Neural progenitor cell (in vitro differentiated cells): ENCODE results near the gene TRRAP. TPM values are rescaled to one million over a fixed set of nuclear protein-coding genes. Genes with fewer than 3 reads are reported as not detected.

Experiments used
- DNase-seq: peaks from one replicate; pipeline ENCODE4 v3.0.0-alpha.2; 2016; ENCODE audit warnings: low spot score
- H2AFZ ChIP-seq: fragments of 200-600 bp; sonication (generic); replicated peaks from 2 replicates; pipeline ENCODE4 v1.6.1; 2016; ENCODE audit warnings: antibody characterized with exemption
- H3F3A ChIP-seq: fragments of 200-600 bp; sonication (generic); 2 replicates; pipeline ENCODE4 v1.6.1; 2016; ENCODE audit warnings: antibody characterized with exemption, low read depth
- H3K27ac ChIP-seq: fragments of 200-600 bp; sonication (generic); 2 replicates; pipeline ENCODE4 v1.5.1; 2016; ENCODE audit warnings: mild to moderate bottlenecking
- H3K27me3 ChIP-seq: fragments of 200-600 bp; sonication (generic); 2 replicates; pipeline ENCODE4 v1.6.1; 2016; ENCODE audit warnings: mild to moderate bottlenecking, moderate library complexity
- H3K36me3 ChIP-seq: fragments of 200-600 bp; sonication (generic); 2 replicates; pipeline ENCODE4 v1.5.1; 2016
- H3K4me1 ChIP-seq: fragments of 200-600 bp; sonication (generic); 2 replicates; pipeline ENCODE4 v1.6.1; 2016; ENCODE audit warnings: mixed run types
- H3K4me2 ChIP-seq: fragments of 200-600 bp; sonication (generic); 2 replicates; pipeline ENCODE4 v1.6.1; 2016
- H3K4me3 ChIP-seq: fragments of 200-600 bp; sonication (generic); 2 replicates; pipeline ENCODE4 v1.5.1; 2016
- H3K79me2 ChIP-seq: fragments of 200-600 bp; sonication (generic); 2 replicates; pipeline ENCODE4 v1.6.1; 2016; ENCODE audit warnings: low read depth
- H3K9ac ChIP-seq: fragments of 200-600 bp; sonication (generic); 2 replicates; pipeline ENCODE4 v1.6.1; 2016
- H3K9me3 ChIP-seq: fragments of 200-600 bp; sonication (generic); 2 replicates; pipeline ENCODE4 v1.5.1; 2016; ENCODE audit warnings: low read depth
- H4K20me1 ChIP-seq: fragments of 200-600 bp; sonication (generic); 2 replicates; pipeline ENCODE4 v1.6.1; 2016; ENCODE audit warnings: low read depth
- H3K27ac Mint-ChIP-seq: 3 replicates; pipeline ENCODE4 v1.8.0; 2021; ENCODE audit warnings: mixed read lengths
- H3K27me3 Mint-ChIP-seq: 2 replicates; pipeline ENCODE4 v1.8.0; 2022; ENCODE audit warnings: low read depth, mild to moderate bottlenecking, inconsistent platforms, moderate library complexity, mixed read lengths; ENCODE audit not compliant: insufficient read depth
- H3K36me3 Mint-ChIP-seq: 3 replicates; pipeline ENCODE4 v1.8.0; 2021; ENCODE audit warnings: mixed read lengths
- H3K4me1 Mint-ChIP-seq: 3 replicates; pipeline ENCODE4 v1.8.0; 2021; ENCODE audit warnings: mixed read lengths
- H3K4me3 Mint-ChIP-seq: 3 replicates; pipeline ENCODE4 v1.8.0; 2021; ENCODE audit warnings: mild to moderate bottlenecking, moderate library complexity, mixed read lengths
- H3K9me3 Mint-ChIP-seq: 3 replicates; pipeline ENCODE4 v1.8.0; 2020; ENCODE audit warnings: mixed read lengths
- CTCF ChIP-seq: fragments of 200-600 bp; sonication (generic); IDR thresholded peaks from 2 replicates; pipeline ENCODE4 v1.5.1; 2017; ENCODE audit warnings: antibody characterized with exemption, mild to moderate bottlenecking
- EZH2 ChIP-seq: fragments of 200-600 bp; sonication (generic); IDR thresholded peaks from 2 replicates; pipeline ENCODE4 v1.6.1; 2017; ENCODE audit warnings: antibody characterized with exemption, mild to moderate bottlenecking, moderate library complexity
- EZH2phosphoT487 ChIP-seq: fragments of 200-600 bp; sonication (generic); IDR thresholded peaks from 2 replicates; pipeline ENCODE4 v1.6.1; 2017; ENCODE audit warnings: antibody characterized with exemption
- total RNA-seq: library from RNA; depleted of rRNA; stranded (reverse); fragments of >200 nt; gene quantifications from 2 replicates; pipeline ENCODE4 v1.2.3, GENCODE V29; 2015; ENCODE audit warnings: low replicate concordance

The TRRAP gene
- total RNA-seq, 1 donor from 2014 or later, result 19.9 TPM

- Mint-ChIP-seq H3K9me3 (no peaks in the 10 kb centered on the region), H3K36me3 (peaks cover 27% of the 10 kb centered on the region), H3K4me1 (peaks cover 2% of the 10 kb centered on the region), H3K27ac (no peak overlapping the region), H3K4me3 (no peak overlapping the region), H3K27me3 (peaks cover 8% of the 10 kb centered on the region)
- Histone ChIP-seq H4K20me1 (peaks cover 15% of the 10 kb centered on the region), H2AFZ (no peak overlapping the region), H3K27ac (no peak overlapping the region), H3K9me3 (no peaks in the 10 kb centered on the region), H3K9ac (no peak overlapping the region), H3K79me2 (no peaks in the 10 kb centered on the region), H3K36me3 (peaks cover 4% of the 10 kb centered on the region), H3K4me1 (no peaks in the 10 kb centered on the region), H3K27me3 (no peaks in the 10 kb centered on the region), H3F3A (peaks cover 8% of the 10 kb centered on the region), H3K4me3 (no peak overlapping the region), H3K4me2 (no peak overlapping the region)
- TF ChIP-seq EZH2phosphoT487, result no peak
- no peak for TF ChIP-seq CTCF
- TF ChIP-seq EZH2, result no peak
- no peak for DNase-seq
Measured at GRCh38 chr7:99037327-99037940, 159.1 kb downstream of the TRRAP start.

GRCh38 chr7:99038086-99038855, 159.9 kb downstream of the TRRAP start:
- H3K4me2 ChIP-seq, result no peak overlapping the region
- H3K4me3 ChIP-seq, result no peak overlapping the region
- no peak overlapping the region for H3K27ac ChIP-seq
- Mint-ChIP-seq H3K27me3 (peaks cover 8% of the 10 kb centered on the region), H3K36me3 (peaks cover 34% of the 10 kb centered on the region), H3K9me3 (no peaks in the 10 kb centered on the region), H3K27ac (no peak overlapping the region), H3K4me3 (no peak overlapping the region), H3K4me1 (peaks cover 2% of the 10 kb centered on the region)
- no peak for DNase-seq
- peaks cover 15% of the 10 kb centered on the region for H4K20me1 ChIP-seq
- TF ChIP-seq EZH2 (no peak), CTCF (no peak), EZH2phosphoT487 (no peak)
- H3K27me3 ChIP-seq, result no peaks in the 10 kb centered on the region
- peaks cover 8% of the 10 kb centered on the region for H3F3A ChIP-seq
- H3K36me3 ChIP-seq, result peaks cover 4% of the 10 kb centered on the region
- no peaks in the 10 kb centered on the region for H3K4me1 ChIP-seq
- no peaks in the 10 kb centered on the region for H3K79me2 ChIP-seq
- no peaks in the 10 kb centered on the region for H3K9me3 ChIP-seq
- no peak overlapping the region for H2AFZ ChIP-seq
- H3K9ac ChIP-seq, result no peak overlapping the region

- no peak for DNase-seq
- no peak overlapping the region for H3K27ac ChIP-seq
- H3K27me3 ChIP-seq, result no peaks in the 10 kb centered on the region
- no peak overlapping the region for H3K4me3 ChIP-seq
- no peaks in the 10 kb centered on the region for H3K9me3 Mint-ChIP-seq
- peaks cover 15% of the 10 kb centered on the region for H4K20me1 ChIP-seq
- H3K36me3 Mint-ChIP-seq, result peaks cover 40% of the 10 kb centered on the region
- no peak overlapping the region for H3K4me3 Mint-ChIP-seq
- H3K79me2 ChIP-seq, result no peaks in the 10 kb centered on the region
- H3K27me3 Mint-ChIP-seq, result peaks cover 8% of the 10 kb centered on the region
- no peaks in the 10 kb centered on the region for H3K4me1 ChIP-seq
- H3K4me2 ChIP-seq, result no peak overlapping the region
- peaks cover 2% of the 10 kb centered on the region for H3K4me1 Mint-ChIP-seq
- peaks cover 8% of the 10 kb centered on the region for H3F3A ChIP-seq
- H3K36me3 ChIP-seq, result peaks cover 4% of the 10 kb centered on the region
- no peaks in the 10 kb centered on the region for H3K9me3 ChIP-seq
- H3K9ac ChIP-seq, result no peak overlapping the region
- no peak overlapping the region for H2AFZ ChIP-seq
- TF ChIP-seq CTCF (no peak), EZH2 (no peak), EZH2phosphoT487 (no peak)
- H3K27ac Mint-ChIP-seq, result no peak overlapping the region
Measured at GRCh38 chr7:99039384-99039891, 161.1 kb downstream of the TRRAP start.
